Testis (tissue), 3 donors: ENCODE results near the gene GALM. TPM values are rescaled to one million over a fixed set of nuclear protein-coding genes. Genes with fewer than 3 reads are reported as not detected.

Source experiments
- DNase-seq: peaks from one replicate; pipeline ENCODE4 v3.0.0-alpha.2; 2019
- H3K27ac ChIP-seq, 2 donors: fragments of 200-600 bp; sonication (generic); one replicate each; pipeline ENCODE4 v1.5.1; 2019
- H3K27me3 ChIP-seq: fragments of 200-600 bp; sonication (generic); one replicate; pipeline ENCODE4 v1.5.1; 2019
- H3K36me3 ChIP-seq: fragments of 200-600 bp; sonication (generic); one replicate; pipeline ENCODE4 v1.5.1; 2017; ENCODE audit warnings: low read depth; ENCODE audit errors: missing control alignments
- H3K4me1 ChIP-seq: fragments of 200-600 bp; sonication (generic); one replicate; pipeline ENCODE4 v1.5.1; 2019
- H3K4me3 ChIP-seq, 2 donors: fragments of 200-600 bp; sonication (generic); one replicate each; pipeline ENCODE4 v1.5.1; 2017 to 2019
- H3K9me3 ChIP-seq: fragments of 200-600 bp; sonication (generic); one replicate; pipeline ENCODE4 v1.5.1; 2017
- POLR2A ChIP-seq: fragments of 450-650 bp; IDR thresholded peaks from one replicate; pipeline ENCODE4 v1.6.1; 2017; ENCODE audit warnings: antibody characterized with exemption, mild to moderate bottlenecking, moderate library complexity
- WGBS, 2 donors: methylation state at CpG; one replicate each; pipeline ENCODE4 v1.1.5; 2018; 5-methylcytosine and 5-hydroxymethylcytosine counted together
- intact Hi-C: fragments of 100-400 bp; cut with DNase I; formaldehyde crosslinking; loops from one replicate; pipeline ENCODE4 v1.15.1; 2023; ENCODE audit warnings: low total_unique reads
- polyA plus RNA-seq: library from polyadenylated mRNA; stranded (reverse); fragments of 350-450 nt; fragmentation: Illumina TruSeq; extraction: RNeasy Lipid Tissue Mini Kit (QIAGEN cat#74804); gene quantifications from one replicate; pipeline ENCODE4 v1.2.3, GENCODE V29; 2014; ENCODE audit warnings: low read depth, low replicate concordance; ENCODE audit not compliant: insufficient read depth
- total RNA-seq, 2 donors: library from RNA; depleted of rRNA; stranded (reverse); fragments of >200 nt; gene quantifications; one replicate each; pipeline ENCODE4 v1.2.3, GENCODE V29; 2016
- TF ChIP-seq, protein P1 (sequence below), 3 experiments: fragments of 450-650 bp in 2 of 3; fragments of 200-600 bp in 1 of 3; sonication (generic) in 1 of 3; IDR thresholded peaks; one replicate each; pipeline ENCODE4 v1.5.1; 2016 to 2019; ENCODE audit warnings: antibody characterized with exemption in 3 of 3, mild to moderate bottlenecking in 2 of 3, moderate library complexity in 1 of 3

Gene GALM
- total and polyA plus RNA-seq, 3 donors from 2014 or later, result 8.5 to 11.8 (median 9.1) TPM

DNA sequence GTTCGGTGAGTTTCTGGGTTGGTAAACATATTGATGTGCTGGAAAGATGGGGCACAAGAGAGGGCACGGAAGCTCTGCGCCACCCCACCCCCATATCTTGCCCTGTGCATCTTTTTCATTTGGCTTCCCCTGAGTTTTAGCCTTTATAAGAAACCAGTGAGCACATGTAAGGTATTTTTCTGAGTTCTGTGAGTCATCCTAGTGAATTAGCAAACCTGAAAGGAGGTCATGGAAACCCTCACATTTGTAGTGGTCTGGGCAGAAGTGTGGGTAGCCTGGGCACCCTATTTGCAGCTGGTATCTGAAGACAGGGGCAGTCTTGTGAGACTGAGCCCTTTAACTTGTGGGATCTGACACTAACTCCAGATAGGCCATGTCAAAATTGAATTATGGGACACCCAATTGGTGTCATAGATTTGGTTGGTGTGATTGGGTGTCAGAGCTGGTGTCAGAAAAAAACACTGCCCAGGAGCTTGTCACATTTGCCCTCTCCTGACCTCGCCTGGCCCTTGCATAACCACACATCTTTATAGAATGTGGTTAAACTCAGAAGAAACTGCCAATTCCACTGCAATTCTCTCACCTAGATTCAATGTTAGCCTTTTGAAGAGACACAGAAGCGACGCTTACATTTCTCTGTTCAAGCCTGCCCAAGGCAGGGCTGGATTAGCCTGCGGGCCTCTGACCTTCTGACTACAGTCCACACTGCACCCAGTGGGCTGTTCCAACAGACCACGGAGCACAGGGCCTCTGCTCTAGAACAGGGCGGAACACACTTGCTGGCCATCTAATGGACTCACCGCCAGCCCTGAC lies 12.0 kb upstream of the GALM start:
- 86 to 87% methylated on average over 10 of the region's 10 CpGs for whole genome bisulfite sequencing, 2 donors
- intact Hi-C loops, result no loop called here
- Histone ChIP-seq H3K4me3 (no peak overlapping the region), H3K36me3 (no peaks in the 10 kb centered on the region), H3K27ac (no peak overlapping the region), H3K9me3 (no peaks in the 10 kb centered on the region), H3K27me3 (no peaks in the 10 kb centered on the region), H3K4me1 (no peaks in the 10 kb centered on the region)
- DNase-seq, result no peak
- no peak for TF ChIP-seq POLR2A
- TF ChIP-seq, protein P1, sequence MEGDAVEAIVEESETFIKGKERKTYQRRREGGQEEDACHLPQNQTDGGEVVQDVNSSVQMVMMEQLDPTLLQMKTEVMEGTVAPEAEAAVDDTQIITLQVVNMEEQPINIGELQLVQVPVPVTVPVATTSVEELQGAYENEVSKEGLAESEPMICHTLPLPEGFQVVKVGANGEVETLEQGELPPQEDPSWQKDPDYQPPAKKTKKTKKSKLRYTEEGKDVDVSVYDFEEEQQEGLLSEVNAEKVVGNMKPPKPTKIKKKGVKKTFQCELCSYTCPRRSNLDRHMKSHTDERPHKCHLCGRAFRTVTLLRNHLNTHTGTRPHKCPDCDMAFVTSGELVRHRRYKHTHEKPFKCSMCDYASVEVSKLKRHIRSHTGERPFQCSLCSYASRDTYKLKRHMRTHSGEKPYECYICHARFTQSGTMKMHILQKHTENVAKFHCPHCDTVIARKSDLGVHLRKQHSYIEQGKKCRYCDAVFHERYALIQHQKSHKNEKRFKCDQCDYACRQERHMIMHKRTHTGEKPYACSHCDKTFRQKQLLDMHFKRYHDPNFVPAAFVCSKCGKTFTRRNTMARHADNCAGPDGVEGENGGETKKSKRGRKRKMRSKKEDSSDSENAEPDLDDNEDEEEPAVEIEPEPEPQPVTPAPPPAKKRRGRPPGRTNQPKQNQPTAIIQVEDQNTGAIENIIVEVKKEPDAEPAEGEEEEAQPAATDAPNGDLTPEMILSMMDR (IDR thresholded peaks at IDR 0.05), result no peak

GRCh38 chr2:38654528-38655381 lies 11.2 kb upstream of the GALM start:
- Histone ChIP-seq H3K9me3 (no peaks in the 10 kb centered on the region), H3K4me3 (no peak overlapping the region), H3K4me1 (no peaks in the 10 kb centered on the region), H3K36me3 (no peaks in the 10 kb centered on the region), H3K27me3 (no peaks in the 10 kb centered on the region), H3K27ac (no peak overlapping the region)
- intact Hi-C loops, result no loop called here
- DNase-seq, result no peak
- TF ChIP-seq, protein P1 (IDR thresholded peaks at IDR 0.05), result no peak
- no peak for TF ChIP-seq POLR2A
- WGBS, 2 donors, result 82 to 83% methylated on average over 13 of the region's 13 CpGs

DNA sequence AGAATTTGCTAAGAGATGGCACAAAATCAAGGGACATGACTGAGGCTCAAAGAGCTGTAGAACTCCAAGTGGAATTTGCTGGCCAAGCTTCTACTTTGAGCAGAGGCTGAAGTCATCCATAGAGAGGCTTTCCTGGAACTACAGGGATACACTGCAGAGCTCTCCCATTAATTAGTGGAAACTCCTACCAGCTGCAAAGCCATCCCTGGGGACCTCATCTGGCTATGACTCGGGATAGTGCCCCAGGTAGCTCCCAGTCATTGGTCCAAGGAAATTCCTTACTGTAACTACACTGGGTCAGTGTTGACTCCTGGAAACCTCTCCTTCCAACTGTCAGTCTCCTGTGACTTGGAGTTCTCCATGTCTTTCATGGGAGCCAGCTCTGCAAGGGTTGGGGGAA lies 10.5 kb upstream of the GALM start:
- no peak overlapping the region for H3K4me3 ChIP-seq
- no peaks in the 10 kb centered on the region for H3K36me3 ChIP-seq
- TF ChIP-seq, protein P1 (IDR thresholded peaks at IDR 0.05), result no peak
- TF ChIP-seq POLR2A, result no peak
- no peaks in the 10 kb centered on the region for H3K4me1 ChIP-seq
- intact Hi-C loops, result no loop called here
- 82 to 91% methylated on average over 1 of the region's 1 CpG for WGBS, 2 donors
- DNase-seq, result no peak
- H3K27ac ChIP-seq, result no peak overlapping the region
- H3K9me3 ChIP-seq, result no peaks in the 10 kb centered on the region
- H3K27me3 ChIP-seq, result no peaks in the 10 kb centered on the region

DNA sequence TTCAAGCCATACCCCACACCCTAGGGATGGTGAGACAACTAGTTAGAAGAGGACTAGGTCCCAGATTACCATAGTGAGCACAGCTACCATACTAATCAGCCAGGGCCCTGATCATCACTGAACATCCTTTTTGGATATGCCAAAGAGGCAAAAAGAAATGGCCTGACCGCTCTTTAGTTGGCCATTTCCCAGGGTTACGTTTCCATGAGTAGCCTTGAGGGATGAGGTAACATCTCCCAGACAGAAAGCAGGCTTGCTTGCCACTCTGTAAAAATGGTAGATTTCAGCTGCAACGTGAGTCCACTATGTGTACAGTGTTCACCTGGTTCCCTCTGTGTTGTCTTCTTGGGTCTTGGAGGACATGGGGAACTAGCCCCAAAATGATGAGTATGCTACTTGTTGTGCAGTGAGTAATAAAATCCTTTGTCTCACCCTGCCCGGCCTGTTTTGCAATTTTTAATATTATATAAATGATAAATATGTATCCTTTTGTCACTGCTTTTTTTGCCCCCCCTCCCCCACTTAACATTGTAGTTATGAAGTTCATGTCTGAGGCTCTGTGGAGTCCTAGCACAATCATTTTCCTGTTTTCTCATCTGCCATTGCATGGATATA lies 8.9 kb upstream of the GALM start:
- Histone ChIP-seq H3K9me3 (no peaks in the 10 kb centered on the region), H3K4me1 (no peaks in the 10 kb centered on the region), H3K27me3 (no peaks in the 10 kb centered on the region), H3K27ac (no peak overlapping the region), H3K4me3 (no peak overlapping the region), H3K36me3 (no peaks in the 10 kb centered on the region)
- intact Hi-C loops, result no loop called here
- 87 to 89% methylated on average over 4 of the region's 4 CpGs for WGBS, 2 donors
- DNase-seq, result no peak
- TF ChIP-seq POLR2A, result no peak
- TF ChIP-seq, protein P1 (IDR thresholded peaks at IDR 0.05), result no peak
